Caco-2 (cell line): ENCODE results near the gene FOLR2. TPM values are rescaled to one million over a fixed set of nuclear protein-coding genes. Genes with fewer than 3 reads are reported as not detected.
A peak's percentile ranks its signal among the peaks of the same experiment; 100 is the strongest.

ENCODE experiments used
- BruUV-seq: library from RNA; stranded (reverse); fragments of 400-500 nt; replicated peaks from 2 replicates; lab custom pipeline; 2021; lab: Mats Ljungman, UMichigan
- CTCF ChIA-PET: fragments of 300-600 bp; sonication (Branson Sonifier 250); formaldehyde crosslinking; loops from one replicate; lab custom pipeline; 2022; ENCODE audit warnings: antibody characterized with exemption; lab: Charles Lee
- POLR2A ChIA-PET: fragments of 300-600 bp; sonication (Branson Sonifier 250); formaldehyde crosslinking; loops from one replicate; lab custom pipeline; 2022; ENCODE audit warnings: antibody characterized with exemption; lab: Charles Lee
- DNase-seq, 2 experiments: peaks; one replicate each; pipeline versions ENCODE4 v3.0.0 to v3.0.0-alpha.2; 2020 to 2022
- H3K27me3 ChIP-seq: replicated peaks from 2 replicates; pipeline ENCODE4 v1.6.0; 2011; ENCODE audit warnings: low read length; ENCODE audit not compliant: control insufficient read depth, insufficient read depth
- H3K36me3 ChIP-seq: 2 replicates; pipeline ENCODE4 v1.5.1; 2011; ENCODE audit warnings: low read length; ENCODE audit not compliant: control insufficient read depth, insufficient read depth
- H3K4me1 ChIP-seq: fragments of 250-450 bp; sonication (Bioruptor Pico); 2 replicates; pipeline ENCODE4 v1.5.1; 2020; ENCODE audit warnings: mild to moderate bottlenecking
- H3K4me3 ChIP-seq: 2 replicates; pipeline ENCODE4 v1.5.1; 2011; ENCODE audit warnings: low read depth, mild to moderate bottlenecking, control low read depth, low read length
- H3K9me3 ChIP-seq: fragments of 250-450 bp; sonication (Bioruptor Pico); 2 replicates; pipeline ENCODE4 v1.5.1; 2020; ENCODE audit warnings: mild to moderate bottlenecking, moderate library complexity
- H3K27ac Mint-ChIP-seq: one replicate; pipeline ENCODE4 v1.8.0; 2022; ENCODE audit warnings: mixed read lengths; ENCODE audit not compliant: unreplicated experiment
- H3K27me3 Mint-ChIP-seq: one replicate; pipeline ENCODE4 v1.8.0; 2022; ENCODE audit warnings: mixed read lengths; ENCODE audit not compliant: insufficient read depth, unreplicated experiment
- H3K36me3 Mint-ChIP-seq: one replicate; pipeline ENCODE4 v1.8.0; 2022; ENCODE audit warnings: mild to moderate bottlenecking, mixed read lengths; ENCODE audit not compliant: insufficient read depth, unreplicated experiment
- H3K4me1 Mint-ChIP-seq: one replicate; pipeline ENCODE4 v1.8.0; 2022; ENCODE audit warnings: low read depth, mixed read lengths; ENCODE audit not compliant: unreplicated experiment
- H3K4me3 Mint-ChIP-seq: one replicate; pipeline ENCODE4 v1.8.0; 2022; ENCODE audit warnings: mild to moderate bottlenecking, moderate library complexity, mixed read lengths; ENCODE audit not compliant: unreplicated experiment
- H3K9me3 Mint-ChIP-seq: one replicate; pipeline ENCODE4 v1.8.0; 2022; ENCODE audit warnings: mixed read lengths; ENCODE audit not compliant: unreplicated experiment
- CTCF ChIP-seq, 2 experiments: fragments of 200-600 bp in 1 of 2; IDR thresholded peaks; 1 replicate in 1 of 2; 2 replicates in 1 of 2; pipeline versions ENCODE4 v1.5.1 to v1.8.0; 2011 to 2022; ENCODE audit warnings: antibody characterized with exemption in 1 of 2, control low read depth in 1 of 2, inconsistent platforms in 1 of 2, low read depth in 1 of 2, low read length in 1 of 2, mild to moderate bottlenecking in 1 of 2, moderate library complexity in 1 of 2; ENCODE audit not compliant: insufficient read depth in 1 of 2, severe bottlenecking in 1 of 2, unreplicated experiment in 1 of 2
- intact Hi-C: fragments of 100-400 bp; cut with micrococcal nuclease; formaldehyde crosslinking; loops from one replicate; pipeline ENCODE4 v1.10.0; 2022; ENCODE audit not compliant: unreplicated experiment
- total RNA-seq: library from RNA; stranded (reverse); gene quantifications from 2 replicates; pipeline ENCODE4 v1.2.3, GENCODE V29; 2022

The FOLR2 gene
- total RNA-seq, 1 experiment from 2014 or later, result not detected

- ChIA-PET POLR2A (interaction anchor here (1.0 kb wide), 1 partner anchor 129 kb away, joined by 3 read pairs; no protein-coding TSS in a partner anchor), CTCF (interaction anchor here (0.6 to 1.2 kb wide), 3 partner anchors 15 to 191 kb away, joined by 3 to 5 read pairs (median 5); partner anchors contain the start of gene INPPL1)
- Mint-ChIP-seq H3K36me3 (peaks cover 52% of the 10 kb centered on the region), H3K4me3 (peak overlapping the region; percentile 73), H3K9me3 (peaks cover 8% of the 10 kb centered on the region), H3K27me3 (peaks cover 4% of the 10 kb centered on the region), H3K4me1 (peaks cover 14% of the 10 kb centered on the region), H3K27ac (peak overlapping the region; percentile 86)
- intact Hi-C loops, result loop anchor here (1.0 to 5.0 kb wide), 4 partner anchors 17 to 215 kb away; partner anchors contain the start of genes CLPB and FOLR1
- Histone ChIP-seq H3K27me3 (no peaks in the 10 kb centered on the region), H3K4me1 (peaks cover 24% of the 10 kb centered on the region), H3K36me3 (peaks cover 14% of the 10 kb centered on the region), H3K9me3 (peaks cover 7% of the 10 kb centered on the region; the same call in 1 of the 2 replicates), H3K4me3 (peak overlapping the region; percentile 33)
- peak; percentile 67 to 79 for DNase-seq
- BruUV-seq, result no TSS peak
- TF ChIP-seq CTCF (IDR thresholded peaks at IDR 0.05; ENCODE audit: insufficient read depth in 1 of 2, low read depth in 1 of 2, low read length in 1 of 2, severe bottlenecking in 1 of 2, unreplicated experiment in 1 of 2), result no peak
Measured at GRCh38 chr11:72239849-72240460, 23.4 kb downstream of the FOLR2 start.

- H3K9me3 ChIP-seq, result peaks cover 7% of the 10 kb centered on the region; the same call in 1 of the 2 replicates
- no peak for TF ChIP-seq CTCF (IDR thresholded peaks at IDR 0.05; ENCODE audit: insufficient read depth in 1 of 2, low read depth in 1 of 2, low read length in 1 of 2, severe bottlenecking in 1 of 2, unreplicated experiment in 1 of 2)
- CTCF ChIA-PET, result interaction anchor here (0.6 kb wide), 1 partner anchor 16 kb away, joined by 3 read pairs; the partner anchor contains the start of gene INPPL1
- H3K4me1 ChIP-seq, result peaks cover 24% of the 10 kb centered on the region
- no peak overlapping the region; the same call in 1 of the 2 replicates for H3K4me3 ChIP-seq
- peaks cover 8% of the 10 kb centered on the region for H3K9me3 Mint-ChIP-seq
- H3K27me3 Mint-ChIP-seq, result peaks cover 4% of the 10 kb centered on the region
- peaks cover 14% of the 10 kb centered on the region for H3K4me1 Mint-ChIP-seq
- peak overlapping the region; percentile 86 for H3K27ac Mint-ChIP-seq
- no TSS peak for BruUV-seq
- peaks cover 46% of the 10 kb centered on the region for H3K36me3 Mint-ChIP-seq
- POLR2A ChIA-PET, result no interaction called here
- H3K4me3 Mint-ChIP-seq, result peak overlapping the region; percentile 71
- DNase-seq, result peak; percentile 34 to 53
- H3K27me3 ChIP-seq, result no peaks in the 10 kb centered on the region
- H3K36me3 ChIP-seq, result peaks cover 12% of the 10 kb centered on the region
- intact Hi-C loops, result no loop called here
Measured at GRCh38 chr11:72240461-72241290, 24.1 kb downstream of the FOLR2 start.

GRCh38 chr11:72241291-72241781 lies 24.7 kb downstream of the FOLR2 start:
- DNase-seq, result peak in 1 of 2 experiments; percentile 39
- BruUV-seq, result no TSS peak
- no peak overlapping the region for H3K27ac Mint-ChIP-seq
- ChIA-PET CTCF (no interaction called here), POLR2A (interaction anchor here (0.6 kb wide), 1 partner anchor 16 kb away, joined by 3 read pairs; no protein-coding TSS in a partner anchor)
- H3K36me3 ChIP-seq, result peaks cover 12% of the 10 kb centered on the region
- intact Hi-C loops, result no loop called here
- peaks cover 4% of the 10 kb centered on the region for H3K27me3 Mint-ChIP-seq
- H3K36me3 Mint-ChIP-seq, result peaks cover 43% of the 10 kb centered on the region
- no peak overlapping the region for H3K4me3 ChIP-seq
- TF ChIP-seq CTCF (IDR thresholded peaks at IDR 0.05; ENCODE audit: insufficient read depth in 1 of 2, low read depth in 1 of 2, low read length in 1 of 2, severe bottlenecking in 1 of 2, unreplicated experiment in 1 of 2), result no peak
- peaks cover 8% of the 10 kb centered on the region for H3K9me3 Mint-ChIP-seq
- no peak overlapping the region for H3K4me3 Mint-ChIP-seq
- peaks cover 7% of the 10 kb centered on the region; the same call in 1 of the 2 replicates for H3K9me3 ChIP-seq
- no peaks in the 10 kb centered on the region for H3K27me3 ChIP-seq
- peaks cover 24% of the 10 kb centered on the region for H3K4me1 ChIP-seq
- H3K4me1 Mint-ChIP-seq, result peaks cover 14% of the 10 kb centered on the region
